MM.1S (cell line): ENCODE data around the gene POPDC2.

Experiments
- EZH2 ChIP-seq: fragments of 300-600 bp; sonication (generic); optimal IDR thresholded peaks from 2 replicates; pipeline ENCODE3; 2017; ENCODE audit warnings: low read depth, mild to moderate bottlenecking, antibody characterized with exemption, low read length, mixed read lengths
- EZH2phosphoT487 ChIP-seq: fragments of 300-600 bp; sonication (generic); IDR thresholded peaks from 2 replicates; pipeline ENCODE4 v1.6.1; 2018; ENCODE audit warnings: antibody characterized with exemption, low read length
- TF ChIP-seq, protein P1 (sequence below): fragments of 300-600 bp; sonication (generic); IDR thresholded peaks from 2 replicates; pipeline ENCODE4 v1.5.1; 2016; ENCODE audit warnings: antibody characterized with exemption, low read length, mixed read lengths

DNA sequence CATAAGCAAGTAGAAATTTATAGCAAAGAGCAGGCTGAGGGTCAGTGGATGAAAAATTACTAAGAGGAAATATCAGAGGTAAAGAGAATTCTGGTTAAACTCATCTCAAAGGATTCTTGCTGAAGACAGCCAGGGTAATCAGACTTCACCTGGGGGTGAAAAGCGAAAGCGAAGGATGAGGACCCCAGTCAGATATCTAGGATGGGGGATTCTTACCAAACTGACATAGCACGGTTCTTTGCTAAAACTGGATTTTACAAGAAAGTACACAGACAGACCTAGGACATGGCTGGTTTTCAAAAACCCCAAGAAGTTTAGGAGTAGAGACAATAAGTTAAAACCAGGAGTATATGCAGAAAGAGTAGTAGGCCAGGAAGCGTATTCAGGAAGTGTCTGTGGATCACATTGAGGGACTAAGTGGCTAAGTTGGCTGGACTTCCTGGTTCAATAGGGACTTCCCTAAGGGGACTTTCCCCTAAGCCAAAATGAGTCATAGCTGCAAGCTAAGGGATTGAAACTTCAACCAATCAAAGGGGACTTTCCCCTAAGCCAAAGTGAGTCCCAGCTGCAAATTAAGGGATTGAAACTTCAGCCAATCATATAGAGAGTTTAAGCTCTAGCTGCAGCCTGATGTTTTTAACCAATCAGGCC is 40.0 kb upstream of the POPDC2 start:
- TF ChIP-seq, protein P1, sequence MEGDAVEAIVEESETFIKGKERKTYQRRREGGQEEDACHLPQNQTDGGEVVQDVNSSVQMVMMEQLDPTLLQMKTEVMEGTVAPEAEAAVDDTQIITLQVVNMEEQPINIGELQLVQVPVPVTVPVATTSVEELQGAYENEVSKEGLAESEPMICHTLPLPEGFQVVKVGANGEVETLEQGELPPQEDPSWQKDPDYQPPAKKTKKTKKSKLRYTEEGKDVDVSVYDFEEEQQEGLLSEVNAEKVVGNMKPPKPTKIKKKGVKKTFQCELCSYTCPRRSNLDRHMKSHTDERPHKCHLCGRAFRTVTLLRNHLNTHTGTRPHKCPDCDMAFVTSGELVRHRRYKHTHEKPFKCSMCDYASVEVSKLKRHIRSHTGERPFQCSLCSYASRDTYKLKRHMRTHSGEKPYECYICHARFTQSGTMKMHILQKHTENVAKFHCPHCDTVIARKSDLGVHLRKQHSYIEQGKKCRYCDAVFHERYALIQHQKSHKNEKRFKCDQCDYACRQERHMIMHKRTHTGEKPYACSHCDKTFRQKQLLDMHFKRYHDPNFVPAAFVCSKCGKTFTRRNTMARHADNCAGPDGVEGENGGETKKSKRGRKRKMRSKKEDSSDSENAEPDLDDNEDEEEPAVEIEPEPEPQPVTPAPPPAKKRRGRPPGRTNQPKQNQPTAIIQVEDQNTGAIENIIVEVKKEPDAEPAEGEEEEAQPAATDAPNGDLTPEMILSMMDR = no peak
- no peak for TF ChIP-seq EZH2
- no peak for TF ChIP-seq EZH2phosphoT487
